ENCODE data around the gene ZFP64. TPM values are rescaled to one million over a fixed set of nuclear protein-coding genes. Genes with fewer than 3 reads are reported as not detected.

Gene ZFP64
- total RNA-seq, 3 donors from 2014 or later (not counting 1 experiment from before 2014, with no cell fraction given) = 11.7 to 14.8 (median 13.9) TPM

DNA sequence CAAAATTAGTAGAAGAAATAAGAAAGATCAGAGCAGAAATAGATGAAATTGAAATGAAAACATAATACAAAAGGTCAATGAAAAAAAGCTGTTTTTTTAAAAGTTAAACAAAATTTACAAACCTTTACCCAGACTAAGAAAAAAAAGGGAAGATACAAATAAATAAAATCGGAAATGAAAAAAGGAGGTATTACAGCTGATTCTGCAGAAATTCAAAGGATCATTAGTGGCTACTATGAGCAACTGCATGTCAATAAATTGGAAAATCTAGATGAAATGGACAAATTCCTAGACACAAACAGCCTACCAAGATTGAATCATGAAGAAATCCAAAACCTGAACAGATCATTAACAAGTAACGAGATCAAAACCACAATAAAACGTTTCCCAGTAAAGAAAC, 59.2 kb downstream of the ZFP64 start:
- no peak overlapping the region for H3K4me3 Mint-ChIP-seq
- peaks cover 2% of the 10 kb centered on the region in 2 donors for H3K9me3 Mint-ChIP-seq
- WGBS (ENCODE audit: insufficient coverage) = 75% methylated on average over 2 of the region's 3 CpGs
- no peak for DNase-seq
- H3K27me3 Mint-ChIP-seq (ENCODE audit: low read depth in 2 of 2) = no peaks in the 10 kb centered on the region
- ATAC-seq = no peak
- TF ChIP-seq, protein P1, sequence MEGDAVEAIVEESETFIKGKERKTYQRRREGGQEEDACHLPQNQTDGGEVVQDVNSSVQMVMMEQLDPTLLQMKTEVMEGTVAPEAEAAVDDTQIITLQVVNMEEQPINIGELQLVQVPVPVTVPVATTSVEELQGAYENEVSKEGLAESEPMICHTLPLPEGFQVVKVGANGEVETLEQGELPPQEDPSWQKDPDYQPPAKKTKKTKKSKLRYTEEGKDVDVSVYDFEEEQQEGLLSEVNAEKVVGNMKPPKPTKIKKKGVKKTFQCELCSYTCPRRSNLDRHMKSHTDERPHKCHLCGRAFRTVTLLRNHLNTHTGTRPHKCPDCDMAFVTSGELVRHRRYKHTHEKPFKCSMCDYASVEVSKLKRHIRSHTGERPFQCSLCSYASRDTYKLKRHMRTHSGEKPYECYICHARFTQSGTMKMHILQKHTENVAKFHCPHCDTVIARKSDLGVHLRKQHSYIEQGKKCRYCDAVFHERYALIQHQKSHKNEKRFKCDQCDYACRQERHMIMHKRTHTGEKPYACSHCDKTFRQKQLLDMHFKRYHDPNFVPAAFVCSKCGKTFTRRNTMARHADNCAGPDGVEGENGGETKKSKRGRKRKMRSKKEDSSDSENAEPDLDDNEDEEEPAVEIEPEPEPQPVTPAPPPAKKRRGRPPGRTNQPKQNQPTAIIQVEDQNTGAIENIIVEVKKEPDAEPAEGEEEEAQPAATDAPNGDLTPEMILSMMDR (IDR thresholded peaks at IDR 0.05) = no peak
- H3K27me3 ChIP-seq (ENCODE audit: control insufficient read depth, insufficient read depth, low read length) = no peaks in the 10 kb centered on the region
- no peak overlapping the region for H3K27ac ChIP-seq (ENCODE audit: low read length)
- H3K4me1 Mint-ChIP-seq = peaks cover 0 to 4% of the 10 kb centered on the region in 2 donors
- H3K36me3 ChIP-seq (ENCODE audit: control insufficient read depth, insufficient read depth, low read length) = no peaks in the 10 kb centered on the region
- no peaks in the 10 kb centered on the region for H3K36me3 Mint-ChIP-seq
- H3K4me1 ChIP-seq (ENCODE audit: control insufficient read depth, insufficient read depth, low read length) = no peaks in the 10 kb centered on the region
- intact Hi-C loops (cut with micrococcal nuclease) = no loop called here
- H3K4me3 ChIP-seq (ENCODE audit: low read length) = no peak overlapping the region
- H3K27ac Mint-ChIP-seq = no peak overlapping the region
- H3K9me3 ChIP-seq (ENCODE audit: control insufficient read depth, insufficient read depth, low read length) = no peaks in the 10 kb centered on the region

DNA sequence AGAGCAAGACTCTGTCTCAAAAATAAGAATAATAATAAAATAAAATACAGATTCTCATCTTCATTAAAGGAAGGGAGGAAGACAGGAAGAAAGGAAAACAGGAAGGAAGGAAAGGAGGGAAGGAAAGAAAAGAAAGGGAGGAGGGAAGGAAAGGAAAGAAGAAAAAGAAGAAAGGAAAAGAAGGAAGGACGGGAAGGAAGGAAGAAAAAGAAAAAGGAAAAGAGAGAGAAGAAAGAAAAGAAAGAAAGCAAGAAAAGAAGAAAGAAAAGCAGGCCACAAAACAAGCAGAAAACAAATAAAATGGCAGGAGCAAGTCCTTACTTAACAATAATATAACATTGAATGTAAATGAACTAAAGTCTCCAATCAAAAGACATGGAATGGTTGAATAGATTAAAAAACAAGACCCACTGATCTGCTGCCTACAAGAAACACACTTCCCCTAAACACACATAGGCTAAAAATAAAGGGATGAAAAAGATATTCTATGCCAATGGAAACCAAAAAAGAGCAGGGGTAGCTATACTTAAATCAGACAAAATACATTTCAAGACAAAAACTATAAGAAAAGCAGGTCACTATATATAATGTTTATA, 60.4 kb downstream of the ZFP64 start:
- no peak overlapping the region for H3K27ac ChIP-seq (ENCODE audit: low read length)
- intact Hi-C loops (cut with micrococcal nuclease) = no loop called here
- H3K4me3 Mint-ChIP-seq = no peak overlapping the region
- H3K27me3 ChIP-seq (ENCODE audit: control insufficient read depth, insufficient read depth, low read length) = no peaks in the 10 kb centered on the region
- TF ChIP-seq, protein P1 (IDR thresholded peaks at IDR 0.05) = no peak
- no peak for DNase-seq
- peaks cover 2% of the 10 kb centered on the region in 2 donors for H3K9me3 Mint-ChIP-seq
- no peak overlapping the region for H3K27ac Mint-ChIP-seq
- no peak overlapping the region for H3K4me3 ChIP-seq (ENCODE audit: low read length)
- peaks cover 4% of the 10 kb centered on the region for H3K4me1 ChIP-seq (ENCODE audit: control insufficient read depth, insufficient read depth, low read length)
- H3K4me1 Mint-ChIP-seq = peaks cover 0 to 12% of the 10 kb centered on the region in 2 donors
- H3K9me3 ChIP-seq (ENCODE audit: control insufficient read depth, insufficient read depth, low read length) = no peaks in the 10 kb centered on the region
- H3K36me3 Mint-ChIP-seq = no peaks in the 10 kb centered on the region
- ATAC-seq = no peak
- WGBS (ENCODE audit: insufficient coverage) = 100% methylated on average over 1 of the region's 1 CpG
- no peaks in the 10 kb centered on the region for H3K36me3 ChIP-seq (ENCODE audit: control insufficient read depth, insufficient read depth, low read length)
- H3K27me3 Mint-ChIP-seq (ENCODE audit: low read depth in 2 of 2) = no peaks in the 10 kb centered on the region

DNA sequence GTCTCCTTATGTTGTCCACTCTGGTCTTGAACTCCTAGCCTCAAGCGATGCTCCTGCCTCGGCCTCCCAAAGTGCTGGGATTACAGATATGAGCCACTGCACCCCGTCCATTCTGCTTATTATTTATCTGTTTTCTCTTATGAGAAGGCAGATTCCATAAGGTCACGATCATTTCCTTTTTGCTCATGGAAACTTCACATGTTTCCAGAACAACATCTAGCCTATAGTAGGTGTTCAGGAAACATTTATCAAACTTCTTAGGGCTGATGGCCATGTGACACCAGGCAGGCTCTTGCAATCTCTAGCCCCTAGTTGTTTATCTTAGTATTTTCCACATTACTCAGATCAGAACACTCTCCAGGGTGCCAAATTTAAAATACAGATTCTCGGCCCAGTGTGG, 61.2 kb downstream of the ZFP64 start:
- no peak overlapping the region for H3K27ac ChIP-seq (ENCODE audit: low read length)
- WGBS (ENCODE audit: insufficient coverage) = 94% methylated on average over 5 of the region's 5 CpGs
- intact Hi-C loops (cut with micrococcal nuclease) = no loop called here
- Mint-ChIP-seq H3K27me3 (ENCODE audit: low read depth in 2 of 2) (no peaks in the 10 kb centered on the region), H3K36me3 (no peaks in the 10 kb centered on the region), H3K9me3 (peaks cover 2% of the 10 kb centered on the region in 2 donors), H3K4me3 (no peak overlapping the region), H3K27ac (no peak overlapping the region), H3K4me1 (peaks cover 0 to 12% of the 10 kb centered on the region in 2 donors)
- no peak for DNase-seq
- ATAC-seq = no peak
- no peaks in the 10 kb centered on the region for H3K9me3 ChIP-seq (ENCODE audit: control insufficient read depth, insufficient read depth, low read length)
- H3K4me3 ChIP-seq (ENCODE audit: low read length) = no peak overlapping the region
- TF ChIP-seq, protein P1 (IDR thresholded peaks at IDR 0.05) = no peak
- H3K4me1 ChIP-seq (ENCODE audit: control insufficient read depth, insufficient read depth, low read length) = peaks cover 4% of the 10 kb centered on the region
- H3K27me3 ChIP-seq (ENCODE audit: control insufficient read depth, insufficient read depth, low read length) = no peaks in the 10 kb centered on the region
- no peaks in the 10 kb centered on the region for H3K36me3 ChIP-seq (ENCODE audit: control insufficient read depth, insufficient read depth, low read length)

DNA sequence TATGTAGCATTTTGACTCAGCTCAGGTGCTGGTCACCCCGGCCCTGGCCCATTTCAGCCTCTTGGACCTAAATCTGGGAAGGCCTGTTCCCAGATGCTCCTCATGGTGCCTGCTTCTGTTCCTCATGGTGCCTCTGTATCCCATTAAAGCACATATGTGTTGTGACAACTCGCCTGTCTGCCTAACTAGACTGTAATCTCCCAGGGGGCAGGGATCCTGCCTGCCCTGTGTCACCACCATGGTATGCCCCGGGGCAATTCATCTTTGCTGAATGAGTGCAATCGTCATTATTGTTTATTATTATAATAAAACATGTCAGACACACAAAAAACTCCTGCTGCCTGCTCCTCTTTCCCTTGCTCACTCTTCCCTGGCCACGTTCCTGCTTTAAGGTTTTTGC, 62.0 kb downstream of the ZFP64 start:
- Histone ChIP-seq H3K27me3 (ENCODE audit: control insufficient read depth, insufficient read depth, low read length) (no peaks in the 10 kb centered on the region), H3K36me3 (ENCODE audit: control insufficient read depth, insufficient read depth, low read length) (no peaks in the 10 kb centered on the region), H3K27ac (ENCODE audit: low read length) (no peak overlapping the region), H3K4me1 (ENCODE audit: control insufficient read depth, insufficient read depth, low read length) (peaks cover 4% of the 10 kb centered on the region), H3K9me3 (ENCODE audit: control insufficient read depth, insufficient read depth, low read length) (no peaks in the 10 kb centered on the region), H3K4me3 (ENCODE audit: low read length) (no peak overlapping the region)
- no peak for DNase-seq
- intact Hi-C loops (cut with micrococcal nuclease) = loop anchor here (5.0 kb wide), 1 partner anchor 253 kb away; no protein-coding TSS in a partner anchor
- ATAC-seq = no peak
- Mint-ChIP-seq H3K36me3 (no peaks in the 10 kb centered on the region), H3K4me1 (peaks cover 0 to 12% of the 10 kb centered on the region in 2 donors), H3K9me3 (peaks cover 2% of the 10 kb centered on the region in 2 donors), H3K27me3 (ENCODE audit: low read depth in 2 of 2) (no peaks in the 10 kb centered on the region), H3K27ac (no peak overlapping the region), H3K4me3 (no peak overlapping the region)
- WGBS (ENCODE audit: insufficient coverage) = 94% methylated on average over 4 of the region's 5 CpGs
- TF ChIP-seq, protein P1 (IDR thresholded peaks at IDR 0.05) = no peak
